Chondrocyte (in vitro differentiated cells): ENCODE data around the gene CD40. TPM values are rescaled to one million over a fixed set of nuclear protein-coding genes. Genes with fewer than 3 reads are reported as not detected.

Experiments
- DNase-seq: peaks from one replicate; pipeline ENCODE4 v3.0.0; 2021; ENCODE audit warnings: mixed read lengths, low spot score
- H3K27ac Mint-ChIP-seq: one replicate; pipeline ENCODE4 v1.8.0; 2021; ENCODE audit warnings: mild to moderate bottlenecking, moderate library complexity, mixed read lengths; ENCODE audit not compliant: unreplicated experiment
- H3K27me3 Mint-ChIP-seq: 2 replicates; pipeline ENCODE4 v1.8.0; 2021; ENCODE audit warnings: low read depth, mixed read lengths
- H3K36me3 Mint-ChIP-seq: 2 replicates; pipeline ENCODE4 v1.8.0; 2021; ENCODE audit warnings: low read depth, mixed read lengths
- H3K4me1 Mint-ChIP-seq: 2 replicates; pipeline ENCODE4 v1.8.0; 2021; ENCODE audit warnings: low read depth, mild to moderate bottlenecking, mixed read lengths
- H3K4me3 Mint-ChIP-seq: one replicate; pipeline ENCODE4 v1.8.0; 2021; ENCODE audit warnings: mild to moderate bottlenecking, moderate library complexity, mixed read lengths; ENCODE audit not compliant: unreplicated experiment
- H3K9me3 Mint-ChIP-seq: 2 replicates; pipeline ENCODE4 v1.8.0; 2021; ENCODE audit warnings: low read depth, mixed read lengths
- CTCF ChIP-seq: fragments of 200-600 bp; sonication (generic); IDR thresholded peaks from 2 replicates; pipeline ENCODE4 v1.5.0; 2021; ENCODE audit warnings: antibody characterized with exemption, mild to moderate bottlenecking, moderate library complexity
- long read RNA-seq: library from polyadenylated mRNA; stranded (forward); transcript quantifications from one replicate; pipeline ENCODE4 v2.0.0, GENCODE V29; 2021
- total RNA-seq: library from RNA; stranded (reverse); gene quantifications from 3 replicates; pipeline ENCODE4 v1.2.1, GENCODE V29; 2021

Gene CD40
- total RNA-seq: 2.4 to 2.5 TPM in 2 of 3 replicates, not detected in the other
- long read RNA-seq, transcript CD40-202 (9 exons, 1,729 nt): major isoform, 7 of 7 reads
- long read RNA-seq, partial matches to known transcripts: 0 of 7 reads
- long read RNA-seq, other reads (novel, unspliced or antisense): 0 of 7 reads

GRCh38 chr20:46117704-46118467 is at the start of gene CD40:
Gene CD40 (plus strand): TSS chr20:46118314. CDS start chr20:46118344, 30 bp downstream.
- peak within 1 kb of the TSS; percentile 41 for H3K27ac Mint-ChIP-seq
- H3K9me3 Mint-ChIP-seq: no peaks in the 10 kb centered on the region
- H3K36me3 Mint-ChIP-seq: no peaks in the 10 kb centered on the region
- no peak for DNase-seq
- H3K4me1 Mint-ChIP-seq: peaks cover 14% of the 10 kb centered on the region
- no peak for TF ChIP-seq CTCF
- H3K27me3 Mint-ChIP-seq: peaks cover 40% of the 10 kb centered on the region
- peak within 1 kb of the TSS; percentile 84 for H3K4me3 Mint-ChIP-seq

GRCh38 chr20:46070215-46070900 is 47.8 kb upstream of the CD40 start:
- Mint-ChIP-seq H3K9me3 (no peaks in the 10 kb centered on the region), H3K36me3 (peaks cover 29% of the 10 kb centered on the region), H3K27ac (no peak overlapping the region), H3K4me3 (no peak overlapping the region), H3K27me3 (no peaks in the 10 kb centered on the region), H3K4me1 (no peaks in the 10 kb centered on the region)
- TF ChIP-seq CTCF: no peak
- no peak for DNase-seq

GRCh38 chr20:46071573-46071972 is 46.5 kb upstream of the CD40 start:
- DNase-seq: no peak
- H3K4me3 Mint-ChIP-seq: no peak overlapping the region
- no peaks in the 10 kb centered on the region for H3K27me3 Mint-ChIP-seq
- H3K4me1 Mint-ChIP-seq: no peaks in the 10 kb centered on the region
- no peaks in the 10 kb centered on the region for H3K9me3 Mint-ChIP-seq
- peaks cover 26% of the 10 kb centered on the region for H3K36me3 Mint-ChIP-seq
- no peak for TF ChIP-seq CTCF
- H3K27ac Mint-ChIP-seq: no peak overlapping the region

- H3K36me3 Mint-ChIP-seq: peaks cover 20% of the 10 kb centered on the region
- TF ChIP-seq CTCF: no peak
- no peak overlapping the region for H3K4me3 Mint-ChIP-seq
Observed at GRCh38 chr20:46073024-46073423, 45.1 kb upstream of the CD40 start.

GRCh38 chr20:46073443-46073842 is 44.7 kb upstream of the CD40 start:
- H3K27me3 Mint-ChIP-seq: no peaks in the 10 kb centered on the region
- DNase-seq: no peak
- no peak overlapping the region for H3K4me3 Mint-ChIP-seq
- H3K9me3 Mint-ChIP-seq: no peaks in the 10 kb centered on the region
- H3K36me3 Mint-ChIP-seq: peaks cover 17% of the 10 kb centered on the region
- H3K27ac Mint-ChIP-seq: no peak overlapping the region
- H3K4me1 Mint-ChIP-seq: no peaks in the 10 kb centered on the region
- TF ChIP-seq CTCF: no peak

More at GRCh38 chr20:46073024-46073423, 45.1 kb upstream of the CD40 start:
- no peak overlapping the region for H3K27ac Mint-ChIP-seq
- no peak for DNase-seq
- H3K4me1 Mint-ChIP-seq: no peaks in the 10 kb centered on the region
- no peaks in the 10 kb centered on the region for H3K27me3 Mint-ChIP-seq
- H3K9me3 Mint-ChIP-seq: no peaks in the 10 kb centered on the region
